T-helper 1 cell treated with Interleukin-12 subunit alpha and Interleukin-12 subunit beta and Interleukin-4 antibody, amounts not matched to agents 30 ng/mL and 1 ng/mL, for 36 hours (primary cell): ENCODE measurements around the gene RIOK2. TPM values are rescaled to one million over a fixed set of nuclear protein-coding genes. Genes with fewer than 3 reads are reported as not detected.
"Not testable (repeated sequence)": the region's sequence is repeated elsewhere in the genome, so short reads cannot be mapped to it uniquely, and the experiment has no call there.

Experiments used
- intact Hi-C: fragments of 100-400 bp; cut with micrococcal nuclease; formaldehyde crosslinking; loops from one replicate; pipeline ENCODE4 v1.15.1; 2024
- total RNA-seq: library from RNA; stranded (reverse); gene quantifications from 2 replicates; pipeline ENCODE4 v1.2.3, GENCODE V29; 2022

The RIOK2 gene
- 31.1 and 33.1 TPM in 2 replicates for total RNA-seq

- intact Hi-C loops = loop anchor here (1.0 to 5.0 kb wide), 21 partner anchors 20 to 1849 kb away; partner anchors contain the start of genes ARSK, CAST, CHD1 and ERAP2
These were observed at the start of gene RIOK2 for GRCh38 chr5:97183100-97183929. Gene RIOK2 (minus strand): TSS chr5:97183247. CDS start chr5:97183191, 56 bp downstream.

GRCh38 chr5:97231025-97231636 lies 48.1 kb upstream of the RIOK2 start:
- intact Hi-C loops = loop anchor here (1.0 kb wide), 4 partner anchors 303 to 1565 kb away; no protein-coding TSS in a partner anchor

- intact Hi-C loops = no loop called here
These were observed 46.7 kb upstream of the RIOK2 start for GRCh38 chr5:97229688-97230285.

- intact Hi-C loops = no loop called here
These were observed 46.1 kb upstream of the RIOK2 start for GRCh38 chr5:97229196-97229595.

- intact Hi-C loops = no loop called here
These were observed 42.2 kb upstream of the RIOK2 start for GRCh38 chr5:97225222-97225621.

- intact Hi-C loops = no loop called here
These were observed 41.2 kb upstream of the RIOK2 start for GRCh38 chr5:97224112-97224750.

GRCh38 chr5:97223596-97223995 lies 40.5 kb upstream of the RIOK2 start:
- intact Hi-C loops = no loop called here

GRCh38 chr5:97209343-97209742 lies 26.3 kb upstream of the RIOK2 start:
- intact Hi-C loops = no loop called here

- intact Hi-C loops = no loop called here
These were observed 25.7 kb upstream of the RIOK2 start for GRCh38 chr5:97208714-97209113.

- intact Hi-C loops = no loop called here
These were observed 25.2 kb upstream of the RIOK2 start for GRCh38 chr5:97208184-97208713.

- intact Hi-C loops = no loop called here
These were observed 11.3 kb upstream of the RIOK2 start for GRCh38 chr5:97194366-97194765.

- intact Hi-C loops = no loop called here
These were observed 10.3 kb upstream of the RIOK2 start for GRCh38 chr5:97193355-97193688.

- intact Hi-C loops = no loop called here
These were observed 9.7 kb upstream of the RIOK2 start for GRCh38 chr5:97192580-97193354.

- intact Hi-C loops = no loop called here
These were observed 8.8 kb upstream of the RIOK2 start for GRCh38 chr5:97191893-97192292.

GRCh38 chr5:97189523-97189922 lies 6.5 kb upstream of the RIOK2 start:
- intact Hi-C loops = not testable (repeated sequence)

- intact Hi-C loops = loop anchor here (1.0 to 5.0 kb wide), 21 partner anchors 21 to 1849 kb away; partner anchors contain the start of genes ARSK, CAST, CHD1 and ERAP2
These were observed 825 bp upstream of the RIOK2 start for GRCh38 chr5:97183930-97184213.

GRCh38 chr5:97182571-97183099 lies 412 bp downstream of the RIOK2 start:
- intact Hi-C loops = loop anchor here (1.0 to 5.0 kb wide), 21 partner anchors 19 to 1850 kb away; partner anchors contain the start of genes ARSK, CAST, CHD1 and ERAP2

- intact Hi-C loops = loop anchor here (2.0 to 5.0 kb wide), 7 partner anchors 1165 to 1851 kb away; partner anchors contain the start of genes GLRX and RFESD
These were observed 1.0 kb downstream of the RIOK2 start for GRCh38 chr5:97181856-97182545.

- intact Hi-C loops = not testable (repeated sequence)
These were observed 3.6 kb downstream of the RIOK2 start for GRCh38 chr5:97179457-97179856.

- intact Hi-C loops = no loop called here
These were observed 10.8 kb downstream of the RIOK2 start for GRCh38 chr5:97172227-97172626.
